ENCODE measurements around the gene SPTBN4.

SPTBN4 gene

GRCh38 chr19:40506099-40506498 lies 39.3 kb downstream of the SPTBN4 start:
- H3K4me1 ChIP-seq (ENCODE audit: control insufficient read depth, insufficient read depth, low read depth, low read length), result no peaks in the 10 kb centered on the region
- no peak for DNase-seq
- H2AK5ac ChIP-seq (ENCODE audit: low read length, severe bottlenecking), result no peak overlapping the region
- H3K4ac ChIP-seq (ENCODE audit: low read depth in 1 of 2, low read length in 2 of 2), result no peak overlapping the region
- H3K14ac ChIP-seq (ENCODE audit: low read length in 2 of 2), result no peak overlapping the region
- H3K9me3 ChIP-seq (ENCODE audit: control insufficient read depth, low read length), result no peaks in the 10 kb centered on the region
- H3K27me3 ChIP-seq (ENCODE audit: control insufficient read depth in 1 of 2, insufficient read depth in 1 of 2, low read length in 2 of 2), result peaks cover 25 to 31% of the 10 kb centered on the region in 2 experiments
- no peak overlapping the region for H4K91ac ChIP-seq (ENCODE audit: low read length)
- H2BK12ac ChIP-seq (ENCODE audit: low read length in 2 of 2), result no peak overlapping the region
- H3K18ac ChIP-seq (ENCODE audit: low read depth in 1 of 2, low read length in 2 of 2), result no peak overlapping the region
- no peak overlapping the region for H2BK120ac ChIP-seq (ENCODE audit: low read depth, low read length)
- H2AFZ ChIP-seq (ENCODE audit: low read depth, low read length), result no peak overlapping the region
- H3K4me3 ChIP-seq (ENCODE audit: insufficient read depth in 1 of 2, low read depth in 1 of 2, low read length in 2 of 2), result no peak overlapping the region
- H3K79me1 ChIP-seq (replicated peaks; ENCODE audit: low read length, poor library complexity, severe bottlenecking), result no peaks in the 10 kb centered on the region
- H3K36me3 ChIP-seq (ENCODE audit: control insufficient read depth in 1 of 2, insufficient read depth in 2 of 2, low read depth in 1 of 2, low read length in 2 of 2), result no peaks in the 10 kb centered on the region
- no peak overlapping the region for H3K27ac ChIP-seq (ENCODE audit: low read length, poor library complexity, severe bottlenecking)
- no peak overlapping the region for H3K4me2 ChIP-seq (ENCODE audit: low read length, poor library complexity, severe bottlenecking)
- H2BK15ac ChIP-seq (ENCODE audit: low read depth, poor library complexity, severe bottlenecking), result no peak overlapping the region
- no peak overlapping the region for H2BK5ac ChIP-seq (ENCODE audit: low read depth, low read length, poor library complexity, severe bottlenecking)
- no peak overlapping the region for H3K9ac ChIP-seq (ENCODE audit: low read length)
- no peak overlapping the region for H3K23ac ChIP-seq (ENCODE audit: low read length in 2 of 2)
- WGBS, result 72% methylated on average over 9 of the region's 9 CpGs
- no peak overlapping the region for H4K8ac ChIP-seq (ENCODE audit: low read length)

- 51% methylated on average over 2 of the region's 2 CpGs for WGBS
- H2AFZ ChIP-seq (ENCODE audit: low read depth, low read length), result no peak overlapping the region
- H3K18ac ChIP-seq (ENCODE audit: low read depth in 1 of 2, low read length in 2 of 2), result no peak overlapping the region
- peaks cover 7% of the 10 kb centered on the region for H3K4me1 ChIP-seq (ENCODE audit: control insufficient read depth, insufficient read depth, low read depth, low read length)
- no peak overlapping the region for H3K27ac ChIP-seq (ENCODE audit: low read length, poor library complexity, severe bottlenecking)
- H3K14ac ChIP-seq (ENCODE audit: low read length in 2 of 2), result no peak overlapping the region
- H4K8ac ChIP-seq (ENCODE audit: low read length), result no peak overlapping the region
- no peaks in the 10 kb centered on the region for H3K79me1 ChIP-seq (replicated peaks; ENCODE audit: low read length, poor library complexity, severe bottlenecking)
- H2AK5ac ChIP-seq (ENCODE audit: low read length, severe bottlenecking), result no peak overlapping the region
- no peak overlapping the region for H2BK120ac ChIP-seq (ENCODE audit: low read depth, low read length)
- H4K91ac ChIP-seq (ENCODE audit: low read length), result no peak overlapping the region
- H3K4ac ChIP-seq (ENCODE audit: low read depth in 1 of 2, low read length in 2 of 2), result no peak overlapping the region
- no peak overlapping the region for H3K23ac ChIP-seq (ENCODE audit: low read length in 2 of 2)
- H3K4me2 ChIP-seq (ENCODE audit: low read length, poor library complexity, severe bottlenecking), result no peak overlapping the region
- no peak overlapping the region for H2BK15ac ChIP-seq (ENCODE audit: low read depth, poor library complexity, severe bottlenecking)
- H3K4me3 ChIP-seq (ENCODE audit: insufficient read depth in 1 of 2, low read depth in 1 of 2, low read length in 2 of 2), result no peak overlapping the region
- H2BK12ac ChIP-seq (ENCODE audit: low read length in 2 of 2), result no peak overlapping the region
- H3K36me3 ChIP-seq (ENCODE audit: control insufficient read depth in 1 of 2, insufficient read depth in 2 of 2, low read depth in 1 of 2, low read length in 2 of 2), result no peaks in the 10 kb centered on the region
- no peaks in the 10 kb centered on the region for H3K9me3 ChIP-seq (ENCODE audit: control insufficient read depth, low read length)
- peaks cover 25 to 35% of the 10 kb centered on the region in 2 experiments for H3K27me3 ChIP-seq (ENCODE audit: control insufficient read depth in 1 of 2, insufficient read depth in 1 of 2, low read length in 2 of 2)
- H3K9ac ChIP-seq (ENCODE audit: low read length), result no peak overlapping the region
- no peak overlapping the region for H2BK5ac ChIP-seq (ENCODE audit: low read depth, low read length, poor library complexity, severe bottlenecking)
- no peak for DNase-seq
These were observed 41.1 kb downstream of the SPTBN4 start for GRCh38 chr19:40507892-40508291.

- Histone ChIP-seq H3K4ac (ENCODE audit: low read depth in 1 of 2, low read length in 2 of 2) (no peak overlapping the region), H2BK15ac (ENCODE audit: low read depth, poor library complexity, severe bottlenecking) (no peak overlapping the region), H3K4me2 (ENCODE audit: low read length, poor library complexity, severe bottlenecking) (no peak overlapping the region), H4K91ac (ENCODE audit: low read length) (no peak overlapping the region), H3K79me1 (replicated peaks; ENCODE audit: low read length, poor library complexity, severe bottlenecking) (no peaks in the 10 kb centered on the region), H3K4me1 (ENCODE audit: control insufficient read depth, insufficient read depth, low read depth, low read length) (peaks cover 12% of the 10 kb centered on the region), H3K4me3 (ENCODE audit: insufficient read depth in 1 of 2, low read depth in 1 of 2, low read length in 2 of 2) (no peak overlapping the region), H2BK120ac (ENCODE audit: low read depth, low read length) (no peak overlapping the region), H4K8ac (ENCODE audit: low read length) (no peak overlapping the region), H3K14ac (ENCODE audit: low read length in 2 of 2) (no peak overlapping the region), H2BK12ac (ENCODE audit: low read length in 2 of 2) (no peak overlapping the region), H3K36me3 (ENCODE audit: control insufficient read depth in 1 of 2, insufficient read depth in 2 of 2, low read depth in 1 of 2, low read length in 2 of 2) (no peaks in the 10 kb centered on the region), H2AFZ (ENCODE audit: low read depth, low read length) (no peak overlapping the region), H3K9me3 (ENCODE audit: control insufficient read depth, low read length) (no peaks in the 10 kb centered on the region), H3K18ac (ENCODE audit: low read depth in 1 of 2, low read length in 2 of 2) (no peak overlapping the region), H3K27me3 (ENCODE audit: control insufficient read depth in 1 of 2, insufficient read depth in 1 of 2, low read length in 2 of 2) (peaks cover 27 to 39% of the 10 kb centered on the region in 2 experiments), H3K23ac (ENCODE audit: low read length in 2 of 2) (no peak overlapping the region), H3K27ac (ENCODE audit: low read length, poor library complexity, severe bottlenecking) (no peak overlapping the region), H3K9ac (ENCODE audit: low read length) (no peak overlapping the region), H2BK5ac (ENCODE audit: low read depth, low read length, poor library complexity, severe bottlenecking) (no peak overlapping the region), H2AK5ac (ENCODE audit: low read length, severe bottlenecking) (no peak overlapping the region)
- DNase-seq, result no peak
- WGBS, result 98% methylated on average over 3 of the region's 8 CpGs
These were observed 42.0 kb downstream of the SPTBN4 start for GRCh38 chr19:40508739-40509260.

GRCh38 chr19:40510526-40511115 lies 43.8 kb downstream of the SPTBN4 start:
- Histone ChIP-seq H3K36me3 (ENCODE audit: control insufficient read depth in 1 of 2, insufficient read depth in 2 of 2, low read depth in 1 of 2, low read length in 2 of 2) (no peaks in the 10 kb centered on the region), H3K9ac (ENCODE audit: low read length) (no peak overlapping the region), H2BK15ac (ENCODE audit: low read depth, poor library complexity, severe bottlenecking) (no peak overlapping the region), H2BK120ac (ENCODE audit: low read depth, low read length) (no peak overlapping the region), H2AFZ (ENCODE audit: low read depth, low read length) (no peak overlapping the region), H3K27me3 (ENCODE audit: control insufficient read depth in 1 of 2, insufficient read depth in 1 of 2, low read length in 2 of 2) (peaks cover 41 to 48% of the 10 kb centered on the region in 2 experiments), H3K4me2 (ENCODE audit: low read length, poor library complexity, severe bottlenecking) (no peak overlapping the region), H2AK5ac (ENCODE audit: low read length, severe bottlenecking) (no peak overlapping the region), H3K14ac (ENCODE audit: low read length in 2 of 2) (no peak overlapping the region), H2BK12ac (ENCODE audit: low read length in 2 of 2) (no peak overlapping the region), H4K8ac (ENCODE audit: low read length) (no peak overlapping the region), H3K27ac (ENCODE audit: low read length, poor library complexity, severe bottlenecking) (no peak overlapping the region), H3K9me3 (ENCODE audit: control insufficient read depth, low read length) (no peaks in the 10 kb centered on the region), H4K91ac (ENCODE audit: low read length) (no peak overlapping the region), H3K79me1 (replicated peaks; ENCODE audit: low read length, poor library complexity, severe bottlenecking) (no peaks in the 10 kb centered on the region), H2BK5ac (ENCODE audit: low read depth, low read length, poor library complexity, severe bottlenecking) (no peak overlapping the region), H3K23ac (ENCODE audit: low read length in 2 of 2) (no peak overlapping the region), H3K4me3 (ENCODE audit: insufficient read depth in 1 of 2, low read depth in 1 of 2, low read length in 2 of 2) (no peak overlapping the region), H3K4me1 (ENCODE audit: control insufficient read depth, insufficient read depth, low read depth, low read length) (peaks cover 12% of the 10 kb centered on the region), H3K4ac (ENCODE audit: low read depth in 1 of 2, low read length in 2 of 2) (no peak overlapping the region), H3K18ac (ENCODE audit: low read depth in 1 of 2, low read length in 2 of 2) (no peak overlapping the region)
- WGBS, result 88% methylated on average over 7 of the region's 7 CpGs
- no peak for DNase-seq
